ENCODE data around the gene PAX7.

Gene PAX7

GRCh38 chr1:18752409-18752808 is 121.8 kb downstream of the PAX7 start:
- no peak for TF ChIP-seq CTCF (IDR thresholded peaks at IDR 0.05)
- no peaks in the 10 kb centered on the region for H3K4me1 ChIP-seq (ENCODE audit: control insufficient read depth in 1 of 2, insufficient read depth in 1 of 2, low read depth in 1 of 2, low read length in 1 of 2)
- H3K4me3 ChIP-seq (ENCODE audit: low read depth in 1 of 2, low read length in 1 of 2): no peak overlapping the region
- peaks cover 6% of the 10 kb centered on the region for H3K27me3 ChIP-seq
- no peak overlapping the region for H3K27ac ChIP-seq
- no peaks in the 10 kb centered on the region for H3K9me3 ChIP-seq
- no peaks in the 10 kb centered on the region for H3K36me3 ChIP-seq

GRCh38 chr1:18760156-18760555 is 129.5 kb downstream of the PAX7 start:
- no peaks in the 10 kb centered on the region for H3K36me3 ChIP-seq
- H3K4me1 ChIP-seq (ENCODE audit: control insufficient read depth in 1 of 2, insufficient read depth in 1 of 2, low read depth in 1 of 2, low read length in 1 of 2): no peaks in the 10 kb centered on the region
- H3K27ac ChIP-seq: no peak overlapping the region
- no peaks in the 10 kb centered on the region for H3K9me3 ChIP-seq
- peaks cover 12% of the 10 kb centered on the region for H3K27me3 ChIP-seq
- TF ChIP-seq CTCF (IDR thresholded peaks at IDR 0.05): no peak
- no peak overlapping the region for H3K4me3 ChIP-seq (ENCODE audit: low read depth in 1 of 2, low read length in 1 of 2)

- TF ChIP-seq CTCF (IDR thresholded peaks at IDR 0.05): no peak
- no peaks in the 10 kb centered on the region for H3K4me1 ChIP-seq (ENCODE audit: control insufficient read depth in 1 of 2, insufficient read depth in 1 of 2, low read depth in 1 of 2, low read length in 1 of 2)
- no peak overlapping the region for H3K27ac ChIP-seq
- no peaks in the 10 kb centered on the region for H3K36me3 ChIP-seq
- peaks cover 13% of the 10 kb centered on the region for H3K27me3 ChIP-seq
- no peak overlapping the region for H3K4me3 ChIP-seq (ENCODE audit: low read depth in 1 of 2, low read length in 1 of 2)
- no peaks in the 10 kb centered on the region for H3K9me3 ChIP-seq
Measured at GRCh38 chr1:18761948-18762840, 131.5 kb downstream of the PAX7 start.

- Histone ChIP-seq H3K27ac (no peak overlapping the region), H3K4me1 (ENCODE audit: control insufficient read depth in 1 of 2, insufficient read depth in 1 of 2, low read depth in 1 of 2, low read length in 1 of 2) (no peaks in the 10 kb centered on the region), H3K36me3 (no peaks in the 10 kb centered on the region), H3K4me3 (ENCODE audit: low read depth in 1 of 2, low read length in 1 of 2) (no peak overlapping the region), H3K27me3 (peaks cover 21% of the 10 kb centered on the region), H3K9me3 (no peaks in the 10 kb centered on the region)
- TF ChIP-seq CTCF (IDR thresholded peaks at IDR 0.05): no peak
Measured at GRCh38 chr1:18764362-18764761, 133.7 kb downstream of the PAX7 start.

- Histone ChIP-seq H3K4me3 (ENCODE audit: low read depth in 1 of 2, low read length in 1 of 2) (no peak overlapping the region), H3K27me3 (peaks cover 21% of the 10 kb centered on the region), H3K27ac (no peak overlapping the region), H3K36me3 (no peaks in the 10 kb centered on the region), H3K4me1 (ENCODE audit: control insufficient read depth in 1 of 2, insufficient read depth in 1 of 2, low read depth in 1 of 2, low read length in 1 of 2) (no peaks in the 10 kb centered on the region), H3K9me3 (no peaks in the 10 kb centered on the region)
- TF ChIP-seq CTCF (IDR thresholded peaks at IDR 0.05): no peak
Measured at GRCh38 chr1:18765725-18766124, 135.1 kb downstream of the PAX7 start.
